HG03060 (cell line): ENCODE data around the gene CRIP2.

ENCODE experiments used
- ATAC-seq: cut with Tn5 transposase; IDR thresholded peaks from one replicate; pipeline ENCODE4 v1.9.1; 2021; ENCODE audit warnings: low read depth, moderate number of reproducible peaks; ENCODE audit not compliant: unreplicated experiment

The CRIP2 gene

DNA sequence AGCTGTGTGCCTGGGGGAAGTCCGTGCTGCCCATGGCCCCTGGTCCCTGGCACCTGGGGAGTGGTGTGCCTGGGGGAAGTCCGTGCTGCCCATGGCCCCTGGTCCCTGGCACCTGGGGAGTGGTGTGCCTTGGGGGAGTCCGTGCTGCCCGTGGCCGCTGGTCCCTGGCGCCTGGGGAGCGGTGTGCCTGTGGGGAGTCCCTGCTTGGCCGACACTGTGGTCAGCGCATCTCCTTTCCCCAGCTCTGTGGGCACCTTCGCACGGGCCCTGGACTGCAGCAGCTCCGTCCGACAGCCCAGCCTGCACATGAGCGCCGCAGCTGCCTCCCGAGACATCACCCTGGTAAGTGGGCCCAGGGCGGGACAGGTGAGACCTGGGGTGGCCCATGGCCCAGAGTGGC, 14.5 kb upstream of the CRIP2 start:
- no peak for ATAC-seq

DNA sequence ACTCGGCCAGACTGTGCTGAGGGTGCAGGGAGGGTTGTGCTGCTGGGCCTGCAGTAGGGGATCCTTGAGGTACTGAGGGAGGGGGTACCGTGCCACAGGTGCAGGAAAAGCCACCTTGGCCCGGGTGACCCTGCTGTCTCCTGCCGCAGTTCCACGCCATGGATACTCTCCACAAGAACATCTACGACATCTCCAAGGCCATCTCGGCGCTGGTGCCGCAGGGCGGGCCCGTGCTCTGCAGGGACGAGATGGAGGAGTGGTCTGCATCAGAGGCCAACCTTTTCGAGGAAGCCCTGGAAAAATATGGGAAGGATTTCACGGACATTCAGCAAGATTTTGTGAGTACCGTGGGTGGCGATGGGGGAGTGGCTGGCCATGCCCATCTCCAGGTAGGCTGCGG, 14.0 kb upstream of the CRIP2 start:
- ATAC-seq, result no peak

DNA sequence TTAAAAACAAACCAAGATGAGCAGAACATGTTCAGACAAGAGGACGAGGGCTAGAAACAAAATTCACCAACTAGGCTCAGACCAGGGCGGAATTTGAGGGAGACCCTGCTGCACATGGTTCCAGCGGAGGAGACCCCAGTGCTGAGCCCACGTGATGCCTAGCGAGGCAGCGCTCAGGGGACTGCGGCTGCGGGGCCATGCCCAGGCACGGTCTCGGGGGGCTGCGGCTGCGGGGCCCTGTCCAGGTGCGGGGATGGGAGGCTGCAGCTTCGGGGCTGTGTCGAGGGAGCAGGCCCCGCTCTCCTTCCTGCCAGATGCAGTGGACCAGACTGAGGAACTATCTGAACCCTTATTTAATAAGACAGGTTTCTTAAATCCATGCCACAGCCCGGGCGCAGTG, 12.7 kb upstream of the CRIP2 start:
- ATAC-seq, result no peak

DNA sequence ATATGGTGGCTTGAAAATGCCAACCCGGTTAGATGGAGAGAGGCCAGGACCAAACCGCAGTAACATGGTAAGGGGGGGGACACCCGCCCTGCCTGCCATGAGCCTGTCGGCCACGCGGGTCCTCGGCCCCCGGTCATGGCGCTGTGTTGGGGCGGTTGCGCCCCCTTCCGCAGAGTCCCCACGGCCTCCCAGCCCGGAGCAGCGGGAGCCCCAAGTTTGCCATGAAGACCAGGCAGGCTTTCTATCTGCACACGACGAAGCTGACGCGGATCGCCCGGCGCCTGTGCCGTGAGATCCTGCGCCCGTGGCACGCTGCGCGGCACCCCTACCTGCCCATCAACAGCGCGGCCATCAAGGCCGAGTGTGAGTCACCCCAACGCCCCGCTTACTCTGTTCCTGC, 10.1 kb upstream of the CRIP2 start:
- no peak for ATAC-seq

DNA sequence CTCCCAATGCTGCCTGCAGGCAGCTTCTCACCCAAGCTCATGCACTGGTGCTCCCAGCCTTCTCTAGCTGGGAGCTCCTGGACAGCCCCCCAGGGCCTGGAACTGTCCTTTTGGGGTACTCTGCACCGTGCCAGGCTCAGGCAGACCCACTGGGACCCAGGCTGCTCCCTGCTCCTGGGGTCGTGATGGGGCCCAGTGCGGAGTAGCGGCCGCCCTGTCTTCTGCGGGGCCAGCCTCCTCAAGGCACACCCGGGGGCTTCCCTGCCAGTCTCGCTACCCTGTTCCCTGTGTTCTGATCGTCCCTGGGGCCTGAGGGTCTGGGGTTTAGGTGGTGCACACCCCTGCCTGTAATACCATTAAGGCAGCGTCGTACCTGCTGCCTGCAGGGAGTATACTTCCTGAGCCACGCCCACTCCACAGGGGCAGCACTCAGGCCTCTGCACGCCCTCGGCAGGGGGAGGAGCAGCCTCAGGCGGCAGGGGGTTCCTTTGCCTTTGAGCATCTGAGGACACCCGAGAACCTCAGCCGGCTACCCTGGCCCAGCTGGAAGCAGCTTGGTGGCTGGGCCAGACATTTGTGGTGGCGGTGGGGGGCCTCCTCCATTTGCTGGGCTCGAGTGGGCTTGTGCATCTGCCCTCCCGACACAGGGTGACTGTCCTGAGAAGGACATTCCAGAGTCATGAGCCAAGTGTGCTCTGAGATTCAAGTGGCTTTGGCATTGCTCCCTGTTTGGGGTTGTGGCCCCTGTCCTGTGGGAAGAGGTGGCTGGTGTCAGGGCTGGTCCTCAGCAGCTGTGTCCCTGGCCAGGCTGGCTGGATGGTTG, 9.2 kb upstream of the CRIP2 start:
- no peak for ATAC-seq

DNA sequence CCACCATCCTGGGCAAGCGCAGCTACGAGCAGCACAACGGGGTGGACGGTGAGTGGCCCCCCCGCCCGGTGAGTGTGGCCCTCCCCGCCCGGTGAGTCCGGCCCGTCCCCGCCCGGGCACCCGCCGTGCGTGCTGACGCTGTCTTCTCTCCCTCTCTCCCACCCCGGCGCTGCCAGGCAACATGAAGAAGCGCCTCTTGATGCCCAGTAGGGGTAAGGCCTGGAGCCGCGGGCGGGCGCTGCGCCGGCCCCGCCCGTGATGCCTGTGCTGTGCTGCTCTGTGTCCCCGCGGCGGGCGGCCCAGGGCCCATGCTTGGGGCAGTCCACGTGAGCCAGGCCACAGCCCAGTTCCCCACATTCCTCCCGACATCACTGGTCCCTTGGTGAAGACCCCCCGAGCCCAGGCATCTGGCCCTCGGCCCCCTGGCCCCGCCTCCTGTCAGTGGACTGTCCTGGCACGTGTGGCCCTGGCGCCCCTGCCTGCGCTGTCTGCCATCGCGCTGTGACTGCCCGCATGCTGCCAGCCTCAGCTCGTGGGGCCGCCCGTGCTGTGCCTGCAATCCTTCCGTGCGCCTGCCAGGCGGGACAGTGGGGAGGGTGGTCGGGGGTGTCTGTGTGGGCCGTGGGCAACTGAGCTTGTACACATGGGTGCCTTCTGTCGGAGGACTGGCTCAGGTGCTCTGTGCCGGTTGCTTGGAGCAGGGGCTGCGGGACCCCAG, 7.9 kb upstream of the CRIP2 start:
- no peak for ATAC-seq

DNA sequence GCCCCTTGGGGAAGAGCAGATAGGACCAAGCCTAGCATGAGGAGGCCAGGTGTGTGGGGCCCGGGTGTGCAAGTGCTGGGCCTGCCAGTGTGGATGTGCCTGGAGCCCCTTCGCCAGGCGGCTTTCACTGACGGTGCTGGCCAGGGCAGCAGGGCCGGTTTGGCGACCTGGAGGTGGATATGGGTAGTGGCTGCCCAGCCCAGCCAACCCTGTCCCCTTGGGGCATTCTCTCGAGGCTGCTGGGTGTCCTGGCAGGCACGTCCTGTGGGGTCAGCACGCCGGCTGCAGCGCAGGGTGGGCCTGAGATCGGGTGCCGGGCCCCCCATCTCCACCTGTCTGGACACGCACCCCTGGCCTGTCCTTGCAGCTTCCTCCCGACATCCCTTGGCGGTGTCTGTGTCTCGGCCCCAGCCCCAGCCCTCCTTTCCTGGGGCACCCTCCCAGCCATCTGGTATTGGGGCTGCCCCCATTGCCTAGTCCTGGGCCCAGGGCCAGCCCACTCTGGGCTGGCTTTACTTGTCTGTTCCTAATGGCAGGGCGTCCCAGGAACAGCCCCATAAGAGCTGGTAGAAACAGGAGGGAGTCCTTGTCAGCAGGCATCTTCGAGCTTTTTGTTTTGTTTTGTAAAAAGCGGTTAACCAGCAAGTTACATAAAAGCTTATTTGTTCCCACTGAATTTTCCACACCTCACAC, 7.2 kb upstream of the CRIP2 start:
- ATAC-seq, result no peak

DNA sequence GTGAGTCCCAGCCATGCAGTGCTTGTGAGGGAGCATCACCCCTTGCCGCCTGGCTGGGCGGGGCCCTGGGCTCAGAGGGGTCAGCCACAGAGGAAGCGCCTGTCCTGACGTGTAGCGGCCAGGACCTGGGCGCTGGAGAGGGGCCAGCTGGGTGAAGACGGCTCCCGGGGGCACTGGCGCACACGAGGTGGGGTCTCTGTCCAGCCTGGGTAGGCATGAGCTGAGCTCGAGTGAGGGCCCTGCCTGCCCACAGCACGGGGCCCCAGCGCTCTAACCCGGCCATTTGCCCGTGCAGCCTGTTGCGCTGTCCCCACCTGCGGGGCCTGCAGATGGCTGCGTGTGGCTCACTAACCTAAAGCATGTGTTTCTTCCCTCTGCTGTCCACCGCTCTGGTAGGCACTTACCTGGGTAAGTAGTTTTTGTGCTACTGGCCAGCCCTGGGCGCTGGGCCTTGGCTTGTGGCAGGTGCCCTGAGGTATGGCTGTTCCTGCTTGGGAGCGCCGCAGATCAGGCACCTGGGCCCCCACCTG, 6.6 kb upstream of the CRIP2 start:
- ATAC-seq, result no peak

DNA sequence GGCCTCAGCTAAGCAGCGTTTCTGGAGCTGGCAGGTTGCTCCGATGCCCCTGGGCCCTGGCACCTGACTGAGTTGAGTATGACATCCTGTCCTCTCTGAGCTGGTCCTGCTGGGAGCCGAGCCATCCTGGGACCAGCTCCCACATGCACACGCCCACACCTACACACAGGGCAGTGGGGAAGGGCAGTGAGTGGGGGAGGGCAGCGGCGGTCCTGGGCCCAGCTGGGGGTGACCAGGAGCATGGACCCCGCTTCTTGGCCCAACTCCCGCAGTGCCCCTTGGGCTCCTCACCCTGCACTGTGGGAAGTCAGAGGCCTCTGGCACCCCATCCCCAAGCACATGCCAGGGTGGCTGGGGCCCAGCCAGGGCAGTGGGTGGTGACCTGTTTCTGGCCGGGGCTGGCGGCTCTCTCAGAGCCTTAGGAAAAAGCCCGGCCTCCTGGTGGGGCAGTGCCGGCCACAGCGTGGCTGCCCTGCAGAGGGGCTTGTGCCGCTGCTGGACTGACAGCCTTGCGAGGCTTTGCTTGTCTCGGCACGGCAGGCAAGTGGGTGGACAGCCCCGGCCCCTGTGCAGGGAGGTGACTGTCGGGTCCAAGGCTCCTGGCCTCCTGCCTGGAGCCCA, 5.9 kb upstream of the CRIP2 start:
- no peak for ATAC-seq

DNA sequence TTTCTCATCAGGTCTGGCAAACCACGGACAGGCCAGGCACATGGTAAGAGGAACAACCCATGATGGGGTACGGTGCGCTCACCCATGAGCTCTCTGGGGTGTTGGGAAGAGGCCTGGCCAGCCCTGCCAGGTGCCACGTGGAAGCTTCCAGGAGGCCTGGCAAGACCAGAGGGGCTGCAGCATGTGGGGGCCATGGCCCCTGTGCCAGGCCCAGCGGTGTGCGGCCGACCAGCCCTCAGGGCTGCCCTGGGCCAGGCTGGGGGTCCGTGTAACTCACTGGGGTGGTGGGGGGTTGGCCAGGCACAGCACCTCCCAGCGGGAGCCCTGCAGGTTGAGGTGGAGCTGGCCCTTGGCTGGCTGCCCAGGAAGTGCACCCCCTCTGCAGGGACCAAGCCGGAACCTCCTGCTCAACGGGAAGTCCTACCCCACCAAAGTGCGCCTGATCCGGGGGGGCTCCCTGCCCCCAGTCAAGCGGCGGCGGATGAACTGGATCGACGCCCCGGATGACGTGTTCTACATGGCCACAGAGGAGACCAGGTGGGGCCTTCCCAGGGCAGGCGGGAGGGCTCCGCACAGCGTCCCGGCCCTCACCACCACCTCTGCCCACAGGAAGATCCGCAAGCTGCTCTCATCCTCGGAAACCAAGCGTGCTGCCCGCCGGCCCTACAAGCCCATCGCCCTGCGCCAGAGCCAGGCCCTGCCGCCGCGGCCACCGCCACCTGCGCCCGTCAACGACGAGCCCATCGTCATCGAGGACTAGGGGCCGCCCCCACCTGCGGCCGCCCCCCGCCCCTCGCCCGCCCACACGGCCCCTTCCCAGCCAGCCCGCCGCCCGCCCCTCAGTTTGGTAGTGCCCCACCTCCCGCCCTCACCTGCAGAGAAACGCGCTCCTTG, 4.9 kb upstream of the CRIP2 start:
- ATAC-seq, result no peak

DNA sequence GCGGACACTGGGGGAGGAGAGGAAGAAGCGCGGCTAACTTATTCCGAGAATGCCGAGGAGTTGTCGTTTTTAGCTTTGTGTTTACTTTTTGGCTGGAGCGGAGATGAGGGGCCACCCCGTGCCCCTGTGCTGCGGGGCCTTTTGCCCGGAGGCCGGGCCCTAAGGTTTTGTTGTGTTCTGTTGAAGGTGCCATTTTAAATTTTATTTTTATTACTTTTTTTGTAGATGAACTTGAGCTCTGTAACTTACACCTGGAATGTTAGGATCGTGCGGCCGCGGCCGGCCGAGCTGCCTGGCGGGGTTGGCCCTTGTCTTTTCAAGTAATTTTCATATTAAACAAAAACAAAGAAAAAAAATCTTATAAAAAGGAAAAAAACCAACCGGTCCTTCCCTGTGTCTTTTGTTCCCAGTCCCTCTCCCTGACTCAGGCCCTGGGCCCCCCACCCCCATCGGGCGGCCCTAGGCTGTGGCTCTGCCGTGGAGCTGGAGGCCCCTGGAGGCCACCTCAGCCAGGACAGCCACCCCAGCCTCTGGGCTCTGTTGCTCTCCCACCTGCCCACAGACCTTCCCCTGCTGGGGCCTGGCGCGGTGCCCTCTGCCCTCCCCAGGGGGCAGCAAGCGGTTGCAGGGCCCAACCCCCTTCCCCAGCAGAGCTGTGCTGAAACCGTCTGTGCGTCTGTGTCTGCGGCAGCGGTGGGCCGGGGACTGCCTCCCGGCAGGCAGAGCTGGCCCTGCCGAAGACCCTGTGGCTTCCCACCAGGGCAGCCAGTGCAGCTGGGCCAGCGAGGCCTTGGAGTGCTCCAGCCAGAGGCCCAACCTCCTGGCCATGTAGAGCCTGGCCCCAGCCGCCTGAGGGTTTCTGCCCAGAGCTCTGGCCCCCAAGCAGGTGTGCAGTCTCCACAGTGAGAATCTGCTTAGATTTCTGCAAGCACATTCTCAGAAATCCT, 4.0 kb upstream of the CRIP2 start:
- ATAC-seq, result no peak

DNA sequence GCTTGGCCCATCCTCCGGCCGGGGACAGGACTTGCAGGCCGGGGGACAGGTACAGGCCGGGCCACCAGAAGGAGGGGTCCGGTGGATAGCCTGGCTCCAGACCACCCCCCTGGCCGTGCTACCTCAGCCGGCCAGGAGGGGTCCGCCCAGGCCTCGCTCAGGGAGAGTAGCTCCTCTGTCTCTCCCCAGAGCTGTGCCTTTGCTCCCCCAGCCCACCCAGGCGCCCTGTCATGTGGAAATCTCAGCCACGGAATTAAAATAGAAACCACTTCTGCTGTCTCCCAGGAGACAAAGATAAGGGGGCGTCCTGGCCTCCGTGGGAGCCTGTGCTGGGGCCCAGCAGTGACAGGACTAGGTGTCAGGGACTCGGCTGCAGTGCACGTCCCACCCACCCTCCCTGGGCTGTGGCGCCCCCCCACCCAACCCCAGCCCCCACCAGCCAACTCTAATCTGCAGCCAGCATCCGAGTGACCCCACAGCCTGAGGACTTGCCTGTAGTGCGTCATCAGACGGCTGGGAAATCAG, 3.3 kb upstream of the CRIP2 start:
- ATAC-seq, result no peak

DNA sequence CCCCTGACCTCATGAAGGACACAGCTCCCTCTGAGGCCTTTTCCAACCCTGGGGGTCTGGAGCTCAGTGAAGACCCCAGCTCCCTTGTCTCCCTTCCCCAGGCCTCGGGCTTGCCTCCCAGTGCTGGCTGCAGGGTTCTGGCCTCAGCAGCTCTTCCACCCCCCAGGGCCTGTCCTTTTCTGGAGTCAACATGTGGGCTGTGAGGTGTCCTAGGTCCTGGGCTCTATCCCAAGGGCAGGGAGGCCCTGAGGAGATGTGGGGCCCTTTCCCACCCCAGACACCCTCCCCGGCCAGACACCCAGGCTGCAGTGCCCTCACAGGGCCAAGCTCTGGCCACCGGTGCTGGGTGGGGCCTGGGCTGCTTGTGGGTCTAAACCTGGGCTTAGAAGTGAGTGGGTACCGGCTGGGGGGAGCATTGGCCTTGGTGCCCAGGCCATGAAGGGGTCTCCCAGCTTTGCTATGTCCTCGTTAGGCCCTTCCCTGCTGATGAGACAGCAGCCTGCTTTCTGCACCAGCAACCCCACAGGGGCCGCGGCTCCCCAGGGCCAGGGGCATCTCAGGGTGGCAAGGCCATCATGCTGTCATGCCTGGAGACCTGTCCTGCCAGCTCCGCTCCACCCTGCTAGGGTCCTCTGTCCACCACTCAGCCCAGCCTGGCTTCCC, 2.7 kb upstream of the CRIP2 start:
- no peak for ATAC-seq

DNA sequence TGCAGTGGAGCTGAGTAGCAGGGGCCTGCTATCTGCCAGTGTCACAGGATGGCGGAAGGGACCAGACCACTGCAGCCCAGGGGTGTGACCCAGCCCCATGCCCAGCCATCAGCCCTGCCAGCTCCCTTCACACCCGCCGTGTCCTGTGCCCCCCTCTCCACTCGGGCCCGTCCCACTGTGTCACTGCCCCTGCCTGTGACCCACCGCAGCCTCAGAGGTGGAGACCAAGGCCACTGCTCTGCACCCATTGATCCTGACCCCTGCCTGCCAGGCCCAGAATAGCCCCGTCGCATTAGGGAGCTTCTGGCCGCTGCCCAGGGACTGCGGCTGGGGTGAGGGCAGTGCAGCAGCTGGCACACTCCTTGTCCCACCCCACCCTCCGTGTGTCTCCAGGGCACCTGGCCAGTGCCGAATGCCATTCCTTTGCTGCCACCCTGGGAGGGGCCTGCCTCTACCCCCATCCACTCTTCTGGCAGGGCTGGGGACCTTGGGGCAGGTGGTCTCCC, 2.1 kb upstream of the CRIP2 start:
- ATAC-seq, result no peak

DNA sequence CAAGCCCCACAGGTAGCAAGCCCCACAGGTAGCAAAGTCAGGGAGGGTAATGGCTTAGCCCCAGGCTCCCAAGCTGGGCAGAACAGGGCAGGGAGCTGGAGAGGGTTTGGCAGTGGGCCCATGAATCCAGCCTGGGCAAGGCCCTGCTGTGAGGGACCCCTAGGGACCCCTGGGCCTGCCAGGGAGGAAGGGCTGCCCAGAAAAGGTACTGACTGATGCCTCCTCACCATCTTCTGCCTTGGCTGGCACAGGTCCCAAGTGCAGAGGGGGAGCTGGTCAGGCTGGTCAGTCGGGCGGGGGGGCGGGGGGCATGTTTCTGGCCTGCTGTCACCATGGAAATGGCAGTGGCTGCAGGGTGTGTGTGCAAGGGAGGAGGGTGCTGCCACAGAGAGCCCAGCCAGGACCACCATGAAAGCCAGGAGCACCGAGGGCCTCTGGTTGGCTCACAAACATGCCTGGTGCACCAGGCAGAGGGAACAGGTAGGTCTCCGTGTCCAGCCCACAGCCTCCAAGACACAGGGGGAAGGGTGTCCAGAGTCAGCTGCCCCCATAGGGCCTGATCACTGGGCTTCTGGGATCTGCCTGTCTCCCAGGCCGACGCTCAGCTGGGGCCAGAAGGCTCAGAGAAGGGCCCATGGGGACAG, 1.5 kb upstream of the CRIP2 start:
- ATAC-seq, result no peak

DNA sequence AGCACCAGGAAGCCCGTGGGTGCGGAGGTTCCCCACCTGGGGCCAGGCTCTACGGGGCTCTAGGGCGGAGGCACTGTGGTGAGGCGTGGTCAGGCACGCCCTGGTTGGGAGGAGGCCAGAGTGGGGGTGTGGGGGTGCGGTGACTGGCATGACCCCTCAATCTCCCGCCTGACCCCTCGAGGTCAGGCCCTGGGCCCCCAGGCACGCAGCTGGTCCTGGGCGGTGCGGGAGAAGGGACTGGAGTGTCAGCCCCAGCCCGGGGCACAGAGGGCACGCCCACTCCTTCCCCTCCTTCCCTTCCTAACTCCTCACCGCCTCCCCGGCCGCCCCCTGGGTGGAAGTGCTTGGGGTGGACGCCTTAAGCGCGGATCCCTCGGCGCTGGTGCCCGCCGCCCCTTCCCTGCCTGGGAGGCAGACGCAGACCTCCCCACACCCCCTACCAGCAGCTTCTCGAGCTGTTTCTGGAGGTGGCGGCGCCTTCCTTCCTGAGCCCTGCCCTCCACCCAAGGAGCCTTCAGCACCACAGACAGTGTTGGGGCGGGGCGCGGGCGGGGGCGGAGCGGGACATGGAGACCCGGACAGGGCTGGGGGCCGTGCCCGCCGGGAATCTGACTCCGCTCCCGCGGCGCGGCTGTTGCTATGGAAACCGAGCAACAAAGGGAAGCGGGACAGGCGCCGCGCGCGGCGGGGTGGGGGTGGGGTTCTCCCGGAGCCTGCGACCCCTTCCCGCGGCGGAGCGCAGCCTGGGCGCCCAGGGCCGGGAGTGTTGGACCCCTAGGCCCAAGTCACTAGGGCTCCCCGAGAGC, 741 bp upstream of the CRIP2 start:
- ATAC-seq, result no peak
